Activated CD4-positive, alpha-beta T cell treated with anti-CD3 and anti-CD28 coated beads, Interleukin-2, amount 50 U/mL, for 1 hour (primary cell): Measurements from ENCODE around the gene BABAM2.

Source experiments
- DNase-seq: peaks from one replicate; pipeline ENCODE4 v3.0.0-alpha.2; 2020

BABAM2 gene

DNA sequence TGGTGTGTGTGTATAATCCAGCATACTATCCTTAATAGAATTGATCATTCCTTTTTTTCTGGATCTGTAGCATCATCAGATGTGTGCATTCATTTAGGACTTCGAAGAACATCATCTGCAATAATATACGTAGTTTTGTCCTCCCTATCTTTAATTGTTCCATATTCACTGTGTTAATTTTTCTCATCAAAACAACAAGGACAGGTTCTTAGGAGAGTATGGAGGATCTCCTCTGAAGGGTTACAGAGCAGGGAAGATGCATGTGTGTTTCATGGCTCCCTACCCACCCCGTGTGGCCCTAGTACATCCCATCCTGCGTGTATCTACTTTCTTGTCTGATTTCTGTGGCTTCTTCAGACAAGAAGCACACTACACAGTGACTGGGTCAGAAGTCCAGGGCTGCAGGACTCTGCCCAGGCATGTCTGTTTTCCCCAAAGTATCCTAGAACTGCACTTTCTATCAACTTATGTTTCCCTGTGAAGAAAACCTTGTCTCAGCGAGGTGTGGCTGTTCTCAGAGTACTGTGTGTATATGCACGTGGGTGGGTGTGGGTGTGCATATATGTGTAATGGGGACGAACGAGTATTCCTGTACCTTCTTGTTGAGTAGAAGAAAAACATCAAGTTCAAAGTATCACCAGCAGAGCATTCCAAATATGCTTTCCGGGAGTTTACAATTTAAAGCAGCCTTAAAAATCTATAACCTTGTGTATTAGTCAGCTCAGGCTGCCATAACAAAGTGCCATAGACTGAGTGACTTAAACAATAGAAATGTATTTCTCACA, 281.8 kb downstream of the BABAM2 start:
- DNase-seq, result no peak

DNA sequence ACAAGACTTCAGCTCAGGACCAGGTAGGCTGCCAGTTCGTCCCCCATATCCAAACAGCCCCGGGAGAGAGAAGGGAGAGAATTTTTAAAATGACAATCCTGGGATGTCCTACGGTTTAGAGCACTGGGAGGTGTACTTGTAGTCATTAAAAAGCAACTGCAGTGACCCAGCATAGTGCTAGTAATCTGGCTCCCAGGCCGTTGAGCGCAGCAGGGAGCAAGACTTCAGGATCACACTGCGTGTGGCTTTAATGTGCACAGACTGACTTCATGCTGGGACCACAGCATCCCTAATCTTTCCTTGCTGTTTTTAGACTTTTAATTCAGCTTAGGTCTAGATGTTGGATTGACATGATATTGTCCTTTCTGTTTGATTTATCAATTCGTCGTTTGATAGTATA, 282.8 kb downstream of the BABAM2 start:
- DNase-seq, result no peak

DNA sequence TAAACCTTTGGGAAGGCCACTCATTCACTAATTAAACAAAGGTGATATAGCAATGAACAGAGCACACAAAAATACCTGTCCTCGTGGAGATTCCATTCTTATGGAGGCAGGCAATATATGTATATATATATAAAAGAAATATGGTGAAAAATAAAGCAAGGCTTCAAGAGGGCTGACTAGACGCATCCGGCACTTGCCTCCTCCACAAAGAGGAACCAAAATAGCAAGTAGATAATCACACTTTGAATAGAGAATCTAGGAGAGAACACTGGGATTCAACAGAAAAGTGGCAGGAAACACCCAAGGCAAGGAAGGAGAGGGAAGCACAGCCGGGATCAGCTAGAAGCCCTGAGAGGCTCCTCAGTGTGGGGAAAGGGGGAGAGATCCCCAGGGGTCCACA, 283.7 kb downstream of the BABAM2 start:
- no peak for DNase-seq

DNA sequence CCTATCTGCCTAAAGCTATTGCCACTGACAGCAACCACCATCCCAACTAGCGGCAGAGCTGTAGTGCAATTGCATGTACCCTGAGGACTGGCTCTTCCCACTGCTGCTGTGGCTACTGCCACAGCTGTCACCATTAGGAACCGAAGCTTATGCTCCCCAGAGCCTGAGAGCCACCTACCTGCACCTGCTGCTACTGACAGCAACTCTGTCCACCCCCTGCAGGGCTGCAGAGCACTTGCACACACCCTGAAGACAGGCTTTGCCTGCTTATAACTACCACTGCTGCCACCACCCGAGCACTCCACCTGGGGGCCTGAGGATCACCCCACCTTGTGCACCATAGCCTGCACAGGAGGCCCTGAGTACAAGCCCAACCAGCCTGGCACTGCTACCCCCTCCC, 284.5 kb downstream of the BABAM2 start:
- DNase-seq, result no peak

DNA sequence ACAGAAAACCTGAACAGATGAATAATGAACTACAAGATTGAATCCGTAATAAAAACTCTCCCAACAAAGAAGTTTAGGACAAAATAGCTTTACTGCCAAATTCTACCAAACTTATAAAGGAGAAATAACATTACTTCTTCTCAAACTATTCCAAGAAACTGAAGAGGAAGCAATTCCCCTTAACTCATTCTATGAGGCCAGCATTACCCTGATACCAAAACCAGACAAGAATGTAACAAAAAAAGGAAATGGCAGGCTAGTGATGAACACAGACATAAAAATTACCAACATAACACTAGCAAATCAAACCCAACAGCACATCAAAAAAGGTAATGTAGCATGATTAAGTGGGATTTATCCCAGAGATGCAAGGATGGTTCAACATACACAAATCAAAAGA, 288.4 kb downstream of the BABAM2 start:
- DNase-seq, result no peak

DNA sequence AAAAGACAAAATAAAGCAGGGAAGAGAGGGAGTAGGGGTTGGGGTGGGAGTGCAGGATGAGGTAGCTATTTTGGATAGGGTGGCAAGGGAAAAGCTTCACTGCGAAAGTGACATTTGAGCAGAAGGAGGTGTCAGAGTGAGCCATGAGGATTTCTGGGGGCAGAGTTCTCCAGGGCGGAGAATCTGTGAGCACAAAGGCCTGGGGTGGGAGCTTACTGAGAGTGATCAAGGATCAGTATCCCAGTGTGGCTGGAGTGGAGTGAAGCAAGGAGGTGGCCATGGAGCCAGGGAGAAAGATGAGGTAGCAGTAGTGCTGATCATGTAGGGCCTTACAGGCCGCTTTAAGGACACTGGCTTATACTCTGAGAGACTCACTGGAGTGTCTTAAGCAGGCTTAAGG, 291.3 kb downstream of the BABAM2 start:
- no peak for DNase-seq

DNA sequence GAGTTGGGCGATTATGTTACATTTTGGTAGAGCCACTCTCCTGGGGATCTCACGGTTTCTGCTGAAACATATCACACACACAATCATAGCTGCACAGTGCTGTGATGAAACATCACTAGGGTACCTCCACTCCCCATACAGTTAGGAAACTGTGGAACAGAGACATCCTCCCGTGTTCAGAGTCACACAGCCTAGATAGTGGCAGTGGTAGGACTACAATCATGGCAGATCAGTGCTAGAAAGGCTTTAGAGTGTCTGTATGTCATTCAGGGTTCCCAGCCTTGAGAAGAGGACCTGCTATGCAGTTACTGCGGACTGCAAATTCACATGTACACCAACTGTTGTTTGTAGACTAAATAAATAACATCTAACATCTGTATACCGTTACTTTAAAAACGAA, 291.8 kb downstream of the BABAM2 start:
- no peak for DNase-seq

DNA sequence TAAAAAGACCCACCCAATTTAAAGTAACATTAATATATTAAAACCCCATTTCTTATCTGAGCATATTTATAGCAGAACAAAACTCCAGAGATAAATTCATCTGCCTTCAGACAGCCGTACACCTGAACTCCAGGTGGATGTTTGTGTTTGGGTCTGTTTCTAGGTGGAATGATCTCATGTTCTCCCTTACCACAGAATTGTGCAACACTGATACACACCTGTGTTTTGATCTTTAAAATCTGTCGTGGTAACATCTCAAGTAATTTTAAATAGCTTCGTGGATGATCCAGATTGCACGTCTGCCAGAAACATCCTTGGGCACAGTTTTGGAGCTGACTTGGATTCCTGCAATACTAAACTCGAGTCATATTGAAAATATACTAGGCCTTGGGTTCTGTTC, 294.6 kb downstream of the BABAM2 start:
- no peak for DNase-seq

DNA sequence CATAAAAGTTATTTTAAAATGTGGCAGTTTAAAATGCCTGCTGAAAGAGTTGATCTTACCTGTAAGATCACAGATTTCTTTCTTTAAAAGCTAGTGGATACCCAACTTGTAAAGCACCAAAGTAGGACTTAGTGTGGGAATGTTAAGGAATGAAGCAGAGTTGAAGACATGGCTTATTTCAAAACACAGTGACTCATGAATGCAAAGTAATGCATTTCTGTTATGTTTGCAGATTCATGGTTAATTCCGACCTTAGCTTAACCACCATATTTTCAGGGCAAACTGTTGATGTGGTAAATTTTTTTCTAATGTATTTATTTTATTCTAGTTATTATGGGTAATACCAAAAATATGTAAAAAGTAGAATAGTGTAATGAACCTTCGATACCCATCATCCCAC, 295.4 kb downstream of the BABAM2 start:
- DNase-seq, result no peak

DNA sequence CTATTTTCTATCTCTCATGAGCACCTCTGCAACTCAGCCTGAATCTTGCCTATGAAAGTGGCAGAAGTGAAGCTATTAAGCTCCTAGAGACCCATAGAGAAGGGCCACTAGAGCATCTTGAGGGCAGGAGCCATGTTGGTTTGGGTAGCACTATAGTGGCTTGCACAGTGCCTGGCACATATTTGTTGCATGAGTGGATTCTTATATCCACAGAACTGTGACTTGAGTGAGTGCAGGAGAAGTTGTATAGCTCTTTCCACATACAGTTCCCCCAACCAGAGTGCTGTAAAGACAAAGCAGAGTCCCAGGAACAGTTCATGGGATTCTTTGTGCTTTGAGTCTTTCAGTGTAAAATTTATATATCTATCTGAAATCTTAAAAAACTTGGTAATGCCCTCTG, 296.7 kb downstream of the BABAM2 start:
- DNase-seq, result no peak

DNA sequence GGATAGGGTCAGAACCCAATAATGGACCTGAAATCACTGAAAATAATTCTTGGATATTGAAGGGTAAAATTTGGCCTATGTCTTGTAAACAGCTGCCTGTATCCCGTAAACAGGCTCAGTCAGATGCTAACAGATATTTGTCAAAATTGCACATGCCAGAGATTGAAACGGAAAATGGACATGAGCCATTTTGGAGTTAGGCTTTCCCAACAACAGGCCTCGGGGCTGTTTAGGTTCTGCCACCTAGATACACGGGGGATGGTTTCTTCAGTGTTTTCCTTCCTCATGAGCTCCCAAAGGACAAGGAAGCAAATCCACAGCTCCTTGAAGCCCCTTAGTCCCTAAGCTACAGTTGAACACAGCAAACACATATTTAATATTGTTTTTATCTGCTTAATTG, 297.9 kb downstream of the BABAM2 start:
- no peak for DNase-seq

DNA sequence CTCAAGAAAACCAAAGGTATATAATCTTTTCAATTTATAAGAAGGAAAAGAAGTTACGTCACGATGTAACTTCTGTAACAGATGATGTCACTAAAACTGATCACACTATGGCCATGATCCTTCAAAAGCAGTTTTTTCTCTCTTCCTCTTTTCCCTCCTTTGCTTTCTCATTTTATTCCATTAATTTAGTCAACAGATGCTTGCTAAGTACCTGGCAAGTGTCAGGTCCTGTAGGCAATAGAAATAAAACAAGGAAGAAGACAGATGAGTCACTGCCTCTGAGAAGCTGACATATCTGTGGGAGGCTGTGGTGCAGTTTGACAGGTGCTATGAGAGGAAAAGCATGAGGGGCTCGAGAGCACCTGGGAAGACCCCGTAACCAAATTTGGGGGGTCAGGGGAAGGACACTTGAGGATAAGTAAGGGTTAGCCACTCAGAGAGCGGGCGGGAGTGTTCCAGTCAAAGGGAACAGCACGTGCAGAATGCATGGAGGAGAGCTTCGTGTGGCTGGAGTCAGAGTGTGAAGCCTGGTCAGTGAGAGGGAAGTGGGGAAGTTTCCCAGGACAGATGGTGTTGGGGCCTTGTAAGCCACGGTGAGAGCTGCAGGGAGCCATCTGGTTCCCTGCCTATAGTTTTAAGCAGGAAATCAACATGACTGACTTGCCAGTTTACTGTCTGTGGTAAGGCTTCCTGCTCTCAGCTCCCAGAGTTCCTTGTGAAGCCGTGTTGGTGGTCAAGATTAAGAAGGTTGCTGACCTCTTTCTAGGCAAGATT, 303.3 kb downstream of the BABAM2 start:
- DNase-seq, result no peak

DNA sequence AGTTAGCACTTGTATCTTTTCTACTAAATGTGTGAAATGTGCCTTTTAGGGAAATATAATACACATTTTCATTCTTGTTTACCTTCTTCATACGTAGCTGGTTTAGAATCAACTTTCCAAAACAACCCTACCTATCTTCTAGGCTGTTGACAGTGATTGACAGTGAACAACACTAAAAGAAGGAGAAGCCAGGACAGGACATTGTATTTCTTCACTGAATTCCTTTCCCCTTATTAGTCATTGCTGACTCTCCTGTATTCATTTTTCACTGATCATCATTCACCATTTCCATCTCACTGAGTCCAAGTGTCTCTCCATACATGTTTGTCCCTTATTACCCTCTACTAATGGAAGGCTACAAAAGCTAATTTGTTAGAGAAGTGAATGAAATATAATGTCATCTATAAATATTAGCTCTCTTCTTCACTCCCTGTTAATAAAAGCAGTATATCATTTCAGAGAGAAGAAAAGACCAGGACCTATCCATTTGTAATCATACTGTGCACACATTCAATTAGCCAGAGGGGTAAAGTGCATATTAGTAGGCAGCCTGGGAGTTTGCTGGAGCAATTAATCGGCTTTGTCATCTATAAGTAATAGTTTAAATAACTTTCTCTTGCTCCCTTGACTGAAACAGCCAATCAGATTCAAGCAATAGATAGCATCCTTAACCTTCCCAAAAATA, 309.6 kb downstream of the BABAM2 start:
- DNase-seq, result no peak

DNA sequence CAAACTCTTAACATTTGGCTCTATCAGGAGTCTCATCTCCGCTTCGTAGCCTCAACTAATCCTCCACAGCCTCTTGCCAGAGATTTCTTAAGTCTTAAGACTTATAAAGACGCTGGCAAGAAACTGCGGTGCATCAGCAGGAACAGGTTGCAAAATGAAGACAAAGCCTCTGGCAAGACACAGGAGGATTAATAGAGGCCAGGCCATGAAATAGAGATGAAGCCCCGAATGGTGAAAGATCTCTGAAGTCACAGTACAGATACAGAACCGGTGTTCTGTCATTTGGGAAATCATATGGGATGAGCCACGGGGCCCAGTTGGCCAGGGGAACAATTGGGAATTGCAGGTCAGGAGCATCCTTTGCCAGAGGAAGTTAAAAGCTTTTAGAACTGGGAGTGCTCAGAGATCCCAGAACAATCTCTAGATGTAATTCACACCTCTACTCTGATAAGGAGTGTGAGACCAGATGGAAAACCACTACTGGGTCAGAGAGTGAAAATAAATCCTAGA, 311.2 kb downstream of the BABAM2 start:
- DNase-seq, result no peak

DNA sequence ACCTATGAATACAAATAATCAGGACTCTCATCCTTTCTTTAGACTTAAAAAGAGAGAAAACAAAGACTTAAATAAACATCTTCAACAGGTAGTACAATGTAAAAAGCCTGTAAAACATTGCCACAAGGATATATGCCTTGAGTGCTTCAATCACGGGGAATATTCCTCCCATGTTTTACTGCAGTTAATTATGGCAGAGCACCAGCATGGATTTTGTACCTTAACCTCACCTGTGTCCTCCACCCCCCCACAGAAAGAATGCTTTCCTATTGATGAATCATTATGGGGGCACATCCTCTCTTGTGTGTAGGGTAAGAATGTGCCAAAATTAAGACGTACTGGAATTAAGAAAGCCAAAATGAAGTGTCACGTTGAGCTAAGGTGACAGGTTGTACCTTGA, 312.2 kb downstream of the BABAM2 start:
- no peak for DNase-seq

DNA sequence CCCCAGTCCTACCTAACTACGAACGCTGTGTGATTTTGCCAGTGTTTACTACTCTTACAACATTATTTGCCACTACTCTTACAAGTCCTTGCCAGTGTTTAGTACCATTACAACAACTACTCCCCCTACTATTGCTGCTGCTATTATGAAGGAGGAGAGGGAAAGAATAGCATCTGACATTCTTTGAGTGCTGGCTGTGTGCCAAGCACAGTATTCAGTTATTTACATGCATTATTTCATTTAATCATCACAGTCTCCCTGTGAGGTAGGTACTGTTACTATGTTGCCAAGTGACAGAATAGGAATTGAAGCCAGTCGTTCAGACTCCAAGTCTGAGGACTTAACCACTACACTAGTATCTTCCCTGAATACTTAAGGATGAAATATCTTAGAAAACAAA, 316.2 kb downstream of the BABAM2 start:
- DNase-seq, result no peak

DNA sequence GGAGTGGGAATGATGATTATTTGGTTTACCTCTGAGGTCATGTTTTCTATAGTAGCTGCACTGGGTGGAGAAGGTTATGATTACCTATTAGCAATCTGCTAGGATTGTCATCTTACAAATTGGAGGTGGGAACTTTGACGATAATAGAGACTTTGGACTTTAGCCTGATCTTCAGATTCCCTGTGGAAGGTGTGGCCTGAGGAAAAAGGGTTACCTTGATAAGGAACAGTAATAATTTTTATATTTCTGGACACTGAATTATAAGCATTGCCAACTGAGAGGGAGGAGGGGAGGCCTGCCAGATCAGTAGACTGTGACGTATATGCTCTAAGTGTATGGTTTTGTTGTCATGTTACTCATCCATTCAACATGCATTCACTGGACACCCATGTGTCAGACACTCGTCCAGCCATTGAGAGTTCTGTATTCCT, 318.7 kb downstream of the BABAM2 start:
- no peak for DNase-seq

DNA sequence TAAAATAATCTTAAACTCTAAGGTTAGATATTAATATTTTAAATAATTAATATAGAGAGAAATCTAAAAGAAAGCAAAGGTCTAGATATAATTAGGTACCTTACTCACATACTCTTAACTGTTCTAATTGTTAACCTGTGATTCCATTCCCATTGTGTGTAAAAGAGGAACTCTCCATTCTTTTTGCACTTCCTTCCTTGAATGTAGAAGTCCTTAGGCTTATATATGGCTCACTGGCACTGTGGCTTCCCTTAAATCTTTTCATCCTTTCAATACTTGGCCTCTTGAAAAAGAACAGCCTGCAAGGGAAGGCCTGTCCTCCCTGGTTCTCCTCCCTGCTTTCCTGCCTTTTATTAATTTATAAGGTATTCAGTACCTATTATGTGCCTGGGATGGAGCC, 319.3 kb downstream of the BABAM2 start:
- no peak for DNase-seq

DNA sequence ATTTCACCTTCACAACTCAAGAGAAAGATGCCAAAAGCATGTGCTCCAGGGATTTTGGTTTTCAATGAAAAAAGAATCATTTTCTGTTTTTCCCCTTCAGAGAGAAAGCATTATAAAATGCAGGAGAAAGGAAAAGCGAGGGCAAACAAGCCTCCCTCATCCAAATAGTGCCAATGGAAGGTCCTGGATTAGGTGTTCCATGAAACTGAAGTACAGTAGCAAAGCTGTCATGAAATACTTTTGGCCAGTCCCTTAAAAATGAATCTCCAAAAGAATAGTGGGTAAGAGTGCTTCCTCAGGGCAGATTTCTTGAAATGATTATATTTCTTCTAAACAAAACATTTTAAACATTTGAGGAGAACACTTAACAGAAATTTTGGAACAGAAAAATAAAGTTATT, 320.0 kb downstream of the BABAM2 start:
- DNase-seq, result no peak

DNA sequence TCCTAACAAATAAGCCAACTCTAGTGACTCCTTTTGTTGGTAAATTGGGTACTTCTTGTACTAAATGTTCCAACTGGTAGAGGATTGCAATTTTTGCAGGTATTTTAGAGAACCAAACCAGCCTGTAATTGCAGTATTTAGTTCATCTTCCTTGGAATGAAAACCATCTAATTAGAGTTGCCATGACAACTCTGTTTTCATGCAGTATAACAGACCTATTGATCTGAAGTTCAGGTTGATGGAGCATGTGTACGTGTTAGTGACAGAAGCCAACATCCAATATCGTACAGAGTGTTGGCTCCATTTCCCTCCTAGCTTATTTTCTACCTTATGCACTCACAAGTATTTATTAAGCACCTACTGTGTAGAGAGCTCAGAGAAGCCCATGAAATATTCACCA, 325.8 kb downstream of the BABAM2 start:
- no peak for DNase-seq

DNA sequence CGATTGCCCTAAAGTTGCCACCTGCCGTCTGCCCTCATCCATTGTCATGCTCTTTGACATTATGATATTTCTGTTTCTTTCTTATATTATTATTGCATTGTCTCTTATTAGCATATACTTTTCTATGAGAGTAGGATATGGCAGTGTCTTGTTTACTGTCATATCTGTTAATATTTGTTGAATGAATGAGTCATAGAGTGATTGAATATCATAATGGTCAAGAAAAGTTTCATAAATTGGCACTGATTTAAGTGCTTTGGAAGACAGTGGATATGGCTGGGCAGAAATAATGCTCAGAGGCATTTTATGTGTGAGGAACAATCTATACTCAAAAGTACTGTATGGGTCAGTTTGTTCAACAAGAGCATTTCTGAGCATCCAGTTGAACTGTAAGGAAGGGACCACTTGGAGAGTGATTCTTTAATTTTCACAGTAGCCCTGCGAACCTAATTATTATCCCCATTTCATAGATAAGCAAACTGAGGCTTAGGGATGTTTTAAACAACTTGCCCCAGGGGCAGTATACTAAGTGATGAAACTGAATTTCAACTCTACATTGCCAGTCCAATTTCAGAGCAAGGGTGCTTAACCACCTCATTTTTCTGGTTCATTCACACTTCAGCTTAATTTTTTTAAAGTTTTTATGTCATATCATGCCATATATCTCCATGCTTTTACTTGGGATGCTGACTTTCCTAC, 326.7 kb downstream of the BABAM2 start:
- DNase-seq, result no peak

DNA sequence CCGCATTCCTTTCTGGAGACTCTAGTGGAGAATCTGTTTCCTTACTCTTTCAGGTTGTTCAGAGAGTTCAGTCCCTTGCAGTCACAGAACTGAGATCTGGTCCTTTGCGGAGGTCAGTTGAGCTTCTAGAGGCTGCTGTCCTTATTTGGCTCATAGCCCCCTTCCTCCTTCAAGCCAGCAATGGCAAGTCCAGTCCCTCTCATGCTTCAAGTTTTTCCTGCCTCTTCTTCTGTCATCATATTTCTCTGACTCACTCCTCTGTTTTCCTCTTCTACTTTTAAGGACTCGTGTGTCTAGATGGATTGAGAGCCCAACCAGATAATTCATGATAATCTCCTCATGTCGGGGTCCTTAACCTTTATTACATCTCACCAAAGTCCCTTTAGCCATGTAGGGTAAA, 328.6 kb downstream of the BABAM2 start:
- no peak for DNase-seq

DNA sequence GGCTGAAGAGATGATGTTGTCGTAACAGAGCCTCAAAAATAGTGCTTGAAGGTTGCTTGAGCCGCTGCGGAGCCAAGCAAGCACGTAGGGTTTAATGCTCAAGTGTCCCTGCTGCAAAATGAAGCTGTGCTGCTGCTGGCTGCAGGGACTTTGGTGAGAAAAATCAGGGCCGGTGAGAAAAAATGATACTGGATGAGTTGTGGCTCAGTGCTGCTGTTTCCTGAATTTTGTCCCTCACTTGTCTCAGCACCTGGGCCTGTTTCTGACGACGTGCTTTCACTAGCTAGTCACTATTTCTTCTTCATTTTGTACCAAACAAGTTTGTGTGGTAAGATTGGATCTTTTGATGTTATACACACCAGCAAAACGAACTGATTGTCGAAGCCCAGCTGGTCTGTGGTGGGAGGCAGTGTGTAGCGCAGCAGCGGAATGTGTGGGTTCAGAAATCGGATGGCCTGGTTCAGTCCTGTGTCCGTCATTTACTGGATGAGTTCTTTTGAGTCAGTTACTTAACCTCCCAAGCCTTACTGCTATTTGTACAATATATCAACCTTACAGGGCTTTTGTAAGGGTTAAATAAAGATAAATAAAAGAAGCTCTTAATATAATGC, 329.3 kb downstream of the BABAM2 start:
- DNase-seq, result no peak
